ENCODE measurements around the gene TBC1D22B. TPM values are rescaled to one million over a fixed set of nuclear protein-coding genes. Genes with fewer than 3 reads are reported as not detected.

Gene TBC1D22B
- total RNA-seq, 1 experiment from 2014 or later = 12.9 TPM

GRCh38 chr6:37209461-37210205, 47.9 kb upstream of the TBC1D22B start:
- H3K18ac ChIP-seq (ENCODE audit: insufficient read length, low read depth, low read length) = no peak overlapping the region
- no peaks in the 10 kb centered on the region for H3K79me2 ChIP-seq (ENCODE audit: insufficient read depth, low read length)
- no peaks in the 10 kb centered on the region for H3K9me3 ChIP-seq (ENCODE audit: control insufficient read depth, low read depth, low read length)
- H4K8ac ChIP-seq (replicated peaks; ENCODE audit: insufficient read length, low read depth, low read length) = no peak overlapping the region
- H2AFZ ChIP-seq (ENCODE audit: low read length) = no peak overlapping the region
- no peak overlapping the region for H2BK15ac ChIP-seq (ENCODE audit: low read depth, low read length)
- no peak overlapping the region for H3K23ac ChIP-seq (ENCODE audit: insufficient read length, low read depth, low read length)
- no CpG with 5 or more reads among the region's 12 CpGs for WGBS (ENCODE audit: extremely low coverage, insufficient read length, low lambda C conversion rate)
- no peak overlapping the region for H3K4me2 ChIP-seq (ENCODE audit: insufficient read depth, insufficient read length, low read length)
- no peak overlapping the region for H2BK120ac ChIP-seq (ENCODE audit: low read depth, low read length, poor library complexity, severe bottlenecking)
- Mint-ChIP-seq H3K36me3 (ENCODE audit: insufficient read depth in 1 of 3, low read depth in 3 of 3) (no peaks in the 10 kb centered on the region), H3K9me3 (peaks cover 0 to 2% of the 10 kb centered on the region in 2 experiments; a peak in 1 of 5 replicates), H3K4me1 (peaks cover 2 to 5% of the 10 kb centered on the region in 2 experiments), H3K27me3 (ENCODE audit: low read depth) (no peaks in the 10 kb centered on the region), H3K27ac (no peak overlapping the region), H3K4me3 (no peak overlapping the region)
- no peak overlapping the region for H3K27ac ChIP-seq (ENCODE audit: insufficient read length, low read depth, low read length)
- H4K20me1 ChIP-seq (ENCODE audit: control insufficient read depth, insufficient read depth, insufficient read length) = no peaks in the 10 kb centered on the region
- no peaks in the 10 kb centered on the region for H3K79me1 ChIP-seq (ENCODE audit: insufficient read depth, low read depth, low read length, poor library complexity, severe bottlenecking)
- no peak overlapping the region for H2BK12ac ChIP-seq (ENCODE audit: insufficient read length, low read depth, low read length)
- no peak for TF ChIP-seq CTCF (conservative IDR thresholded peaks at IDR 0.05)
- no peaks in the 10 kb centered on the region for H3K27me3 ChIP-seq (ENCODE audit: insufficient read depth, low read length)
- H3K4me1 ChIP-seq (ENCODE audit: insufficient read depth, low read length) = no peaks in the 10 kb centered on the region; the same call in 1 of the 2 replicates
- DNase-seq = no peak
- H3K56ac ChIP-seq (ENCODE audit: insufficient read length, low read depth, low read length) = no peak overlapping the region
- no peak overlapping the region for H3K14ac ChIP-seq (ENCODE audit: insufficient read depth, low read length)
- no peaks in the 10 kb centered on the region for H3K23me2 ChIP-seq (ENCODE audit: insufficient read length, low read depth, low read length, poor library complexity, severe bottlenecking)
- H2BK20ac ChIP-seq (ENCODE audit: low read depth, low read length, poor library complexity, severe bottlenecking) = no peak overlapping the region
- H3T11ph ChIP-seq (ENCODE audit: low read length) = no peak overlapping the region
- H4K5ac ChIP-seq (ENCODE audit: insufficient read length, low read depth, low read length) = no peak overlapping the region
- no peak overlapping the region for H4K91ac ChIP-seq (ENCODE audit: insufficient read length, low read depth, low read length)
- no peak overlapping the region for H3K9ac ChIP-seq (ENCODE audit: extremely low read depth, insufficient read length, low read length)
- H2BK5ac ChIP-seq (ENCODE audit: insufficient read length, low read length) = no peak overlapping the region
- no peak overlapping the region for H2AK5ac ChIP-seq (ENCODE audit: insufficient read length, low read length)
- no peak overlapping the region for H3K4ac ChIP-seq (ENCODE audit: low read depth, low read length)
